Sigmoid colon (tissue), 4 donors: Measurements from ENCODE around the gene RAP2A.

Experiments
- CTCF ChIP-seq, 4 experiments: fragments of 450-650 bp in 3 of 4; fragments of 200-600 bp in 1 of 4; IDR thresholded peaks; one replicate each; pipeline ENCODE4 v1.5.1; 2016 to 2019; ENCODE audit warnings: antibody characterized with exemption in 4 of 4, mild to moderate bottlenecking in 3 of 4, moderate library complexity in 2 of 4
- EP300 ChIP-seq, 4 donors: sonication (generic); formaldehyde crosslinking; IDR thresholded peaks; one replicate each; pipeline ENCODE4 v1.6.1; 2017; ENCODE audit warnings: antibody characterized with exemption in 4 of 4
- POLR2A ChIP-seq, 2 donors: fragments of 450-650 bp; IDR thresholded peaks; one replicate each; pipeline ENCODE4 v1.6.1; 2016; ENCODE audit warnings: antibody characterized with exemption in 2 of 2, mild to moderate bottlenecking in 2 of 2, moderate library complexity in 2 of 2

GRCh38 chr13:97403893-97404750, 29.8 kb upstream of the RAP2A start:
- TF ChIP-seq EP300 (IDR thresholded peaks at IDR 0.05) (no peak), POLR2A (IDR thresholded peaks at IDR 0.05) (no peak), CTCF (IDR thresholded peaks at IDR 0.05) (no peak)
